Gastrocnemius medialis (tissue), 4 donors: ENCODE measurements around the gene APBB2.
A peak's percentile ranks its signal among the peaks of the same experiment; 100 is the strongest.

Experiments
- CTCF ChIP-seq, 5 experiments: fragments of 450-650 bp in 3 of 5; fragments of 200-600 bp in 2 of 5; sonication (generic) in 2 of 5; IDR thresholded peaks in 4 of 5; conservative IDR thresholded peaks in 1 of 5; 1 replicate in 4 of 5; 2 replicates in 1 of 5; pipeline ENCODE4 v1.5.1; 2016 to 2019; ENCODE audit warnings: antibody characterized with exemption in 5 of 5, mild to moderate bottlenecking in 3 of 5, moderate library complexity in 3 of 5
- POLR2A ChIP-seq, 2 donors: fragments of 450-650 bp; IDR thresholded peaks; one replicate each; pipeline ENCODE4 v1.6.1; 2017; ENCODE audit warnings: antibody characterized with exemption in 2 of 2, mild to moderate bottlenecking in 2 of 2, moderate library complexity in 2 of 2

- TF ChIP-seq CTCF (IDR thresholded peaks at IDR 0.05 in 4 of 5, conservative IDR thresholded peaks at IDR 0.05 in 1 of 5) (peak in 3 of 5 experiments; percentile 8 to 43 (median 37)), POLR2A (IDR thresholded peaks at IDR 0.05) (peak; percentile 34 to 42)
Measured at GRCh38 chr4:41216294-41217019, 2.1 kb upstream of the APBB2 start.
